HCT116 (cell line): Measurements from ENCODE around the gene KCNE5. TPM values are rescaled to one million over a fixed set of nuclear protein-coding genes. Genes with fewer than 3 reads are reported as not detected.

Experiments used
- ATAC-seq: fragments of 200-7000 bp; cut with Tn5 transposase; 2 replicates; pipeline ENCODE4 v1.9.1; 2020; ENCODE audit warnings: mild to moderate bottlenecking, moderate library complexity
- BruUV-seq: library from RNA; stranded (reverse); fragments of 400-500 nt; replicated peaks from 2 replicates; lab custom pipeline; 2021; lab: Mats Ljungman, UMichigan
- CTCF ChIA-PET: fragments of 300-600 bp; sonication (Branson Sonifier 250); formaldehyde crosslinking; loops from one replicate; lab custom pipeline; 2021; ENCODE audit warnings: antibody characterized with exemption; lab: Charles Lee
- POLR2A ChIA-PET: fragments of 300-600, 350-600 bp; sonication (Branson Sonifier 250); formaldehyde crosslinking; loops from one replicate; lab custom pipeline; 2021; ENCODE audit warnings: antibody characterized with exemption; lab: Charles Lee
- RAD21 ChIA-PET, 2 experiments: fragments of 300-600 bp; sonication (Branson Sonifier 250); formaldehyde crosslinking; loops; one replicate each; lab custom pipeline; 2023; ENCODE audit warnings: low total read pairs in 2 of 2; ENCODE audit not compliant: uncharacterized antibody in 2 of 2, unreplicated experiment in 2 of 2, low non-redundant PET in 1 of 2; lab: Charles Lee
- DNase-seq: peaks from one replicate; pipeline ENCODE4 v3.0.0-alpha.2; 2010; ENCODE audit warnings: low read depth, low spot score
- H2AFZ ChIP-seq: fragments of 200-600 bp; shearing (Covaris generic), sonication (generic); 2 replicates; pipeline ENCODE4 v1.6.1; 2017; ENCODE audit warnings: low read depth, mixed run types, mixed read lengths, antibody characterized with exemption, low read length; ENCODE audit not compliant: poor library complexity, severe bottlenecking
- H3K27ac ChIP-seq: 2 replicates; pipeline ENCODE4 v1.5.1; 2012; ENCODE audit warnings: low read depth, low read length
- H3K27me3 ChIP-seq: fragments of 200-600 bp; sonication (generic); 2 replicates; pipeline ENCODE4 v1.6.1; 2016; ENCODE audit warnings: mixed run types, low read length, mixed read lengths; ENCODE audit not compliant: insufficient read depth
- H3K36me3 ChIP-seq, 2 experiments: fragments of 200-500 bp in 1 of 2; fragments of 200-600 bp in 1 of 2; sonication (Bioruptor generic) in 1 of 2; sonication (generic) in 1 of 2; 2 replicates each; pipeline versions ENCODE4 v1.5.1 to v1.6.1; 2014 to 2016; ENCODE audit warnings: low read length in 2 of 2, inconsistent platforms in 1 of 2, mixed read lengths in 1 of 2, mixed run types in 1 of 2; ENCODE audit not compliant: insufficient read depth in 2 of 2, control insufficient read depth in 1 of 2
- H3K4me1 ChIP-seq, 2 experiments: fragments of 200-600 bp in 1 of 2; sonication (generic) in 1 of 2; 2 replicates each; pipeline versions ENCODE4 v1.5.1 to v1.6.1; 2012 to 2017; ENCODE audit warnings: low read length in 2 of 2, inconsistent platforms in 1 of 2, mild to moderate bottlenecking in 1 of 2, mixed read lengths in 1 of 2, mixed run types in 1 of 2, moderate library complexity in 1 of 2; ENCODE audit not compliant: insufficient read depth in 2 of 2, control insufficient read depth in 1 of 2
- H3K4me2 ChIP-seq: fragments of 200-600 bp; sonication (generic); 2 replicates; pipeline ENCODE4 v1.6.1; 2017; ENCODE audit warnings: mixed run types, low read length, mixed read lengths
- H3K4me3 ChIP-seq, 2 experiments: fragments of 200-600 bp in 1 of 2; sonication (generic) in 1 of 2; replicated peaks in 1 of 2; 2 replicates each; pipeline ENCODE4 v1.5.1; 2011 to 2016; ENCODE audit warnings: low read length in 2 of 2, control low read depth in 1 of 2, low read depth in 1 of 2, mild to moderate bottlenecking in 1 of 2, mixed read lengths in 1 of 2, mixed run types in 1 of 2
- H3K79me2 ChIP-seq: fragments of 200-600 bp; sonication (generic); 2 replicates; pipeline ENCODE4 v1.6.1; 2017; ENCODE audit warnings: mild to moderate bottlenecking, mixed run types, low read length, moderate library complexity, mixed read lengths; ENCODE audit not compliant: insufficient read depth
- H3K9ac ChIP-seq: fragments of 200-600 bp; sonication (generic); 2 replicates; pipeline ENCODE4 v1.6.1; 2016; ENCODE audit warnings: low read length, mixed read lengths
- H3K9me2 ChIP-seq: fragments of 200-600 bp; sonication (generic), shearing (Covaris generic); 2 replicates; pipeline ENCODE4 v1.6.1; 2017; ENCODE audit warnings: mixed run types, mild to moderate bottlenecking, moderate library complexity; ENCODE audit not compliant: insufficient read depth
- H3K9me3 ChIP-seq, 2 experiments: fragments of 200-500 bp in 1 of 2; fragments of 200-600 bp in 1 of 2; sonication (Bioruptor generic) in 1 of 2; sonication (generic) in 1 of 2; 2 replicates each; pipeline ENCODE4 v1.6.1; 2014 to 2017; ENCODE audit warnings: low read length in 2 of 2, mixed read lengths in 2 of 2, inconsistent platforms in 1 of 2, low read depth in 1 of 2, mild to moderate bottlenecking in 1 of 2, mixed run types in 1 of 2, moderate library complexity in 1 of 2; ENCODE audit not compliant: control insufficient read depth in 1 of 2, insufficient read depth in 1 of 2
- H4K20me1 ChIP-seq: fragments of 200-600 bp; sonication (generic), shearing (Covaris generic); 2 replicates; pipeline ENCODE4 v1.6.1; 2017; ENCODE audit warnings: mixed run types, mild to moderate bottlenecking, moderate library complexity; ENCODE audit not compliant: insufficient read depth
- ATF3 ChIP-seq: IDR thresholded peaks from 2 replicates; pipeline ENCODE4 v1.6.1; 2012
- CBX3 ChIP-seq: IDR thresholded peaks from 2 replicates; pipeline ENCODE4 v1.6.1; 2012; ENCODE audit warnings: low read depth
- EGR1 ChIP-seq: IDR thresholded peaks from 2 replicates; pipeline ENCODE4 v1.6.1; 2012; ENCODE audit warnings: low read depth
- EZH2 ChIP-seq: fragments of 200-600 bp; sonication (generic); IDR thresholded peaks from 2 replicates; pipeline ENCODE4 v1.6.1; 2017; ENCODE audit warnings: antibody characterized with exemption, mixed run types
- JUND ChIP-seq: IDR thresholded peaks from 2 replicates; pipeline ENCODE4 v1.6.1; 2012
- MAX ChIP-seq: IDR thresholded peaks from 2 replicates; pipeline ENCODE4 v1.6.1; 2012
- REST ChIP-seq: IDR thresholded peaks from 2 replicates; pipeline ENCODE4 v1.6.1; 2012; ENCODE audit warnings: low read depth
- YY1 ChIP-seq: IDR thresholded peaks from 2 replicates; pipeline ENCODE4 v1.6.1; 2011; ENCODE audit warnings: low read length, low read depth, moderate library complexity, mild to moderate bottlenecking; ENCODE audit not compliant: insufficient replicate concordance; ENCODE audit errors: extremely low read depth
- ZFX ChIP-seq: fragments of 450-650 bp; IDR thresholded peaks from 2 replicates; pipeline ENCODE4 v1.6.1; 2017
- ZNF274 ChIP-seq: fragments of 200-500 bp; sonication (Bioruptor generic); IDR thresholded peaks from 2 replicates; pipeline ENCODE4 v1.6.1; 2014; ENCODE audit warnings: mild to moderate bottlenecking, low read depth, low read length, inconsistent platforms
- intact Hi-C: fragments of 100-400 bp; cut with micrococcal nuclease; formaldehyde crosslinking; loops from 2 replicates; pipeline ENCODE4 v1.10.0; 2022
- total RNA-seq: library from RNA; stranded (reverse); gene quantifications from one replicate; pipeline ENCODE4 v1.2.1, GENCODE V29; 2021; ENCODE audit not compliant: unreplicated experiment

Gene KCNE5
- total RNA-seq, 1 experiment from 2014 or later: not detected

- Histone ChIP-seq H3K27ac (no peak overlapping the region), H3K27me3 (no peaks in the 10 kb centered on the region), H3K36me3 (no peaks in the 10 kb centered on the region), H3K4me2 (no peak overlapping the region), H3K9me3 (no peaks in the 10 kb centered on the region), H4K20me1 (no peaks in the 10 kb centered on the region)
- POLR2A ChIA-PET: no interaction called here
- no TSS peak for BruUV-seq
- no peak for DNase-seq
- no peak for TF ChIP-seq EGR1
- no peak for TF ChIP-seq CBX3
- no peak for TF ChIP-seq EZH2
- TF ChIP-seq JUND: no peak
- TF ChIP-seq, all 23 proteins: peak for 0
- Histone ChIP-seq H3K9me2 (no peaks in the 10 kb centered on the region), H3K9ac (no peak overlapping the region), H3K79me2 (no peaks in the 10 kb centered on the region), H3K4me3 (no peak overlapping the region), H2AFZ (no peak overlapping the region), H3K4me1 (no peaks in the 10 kb centered on the region)
- intact Hi-C loops: no loop called here
- ATAC-seq: no peak
- CTCF ChIA-PET: no interaction called here
- RAD21 ChIA-PET: no interaction called here
Observed at GRCh38 chrX:109622270-109622669, 2.7 kb downstream of the KCNE5 start.

GRCh38 chrX:109619771-109620170, 5.2 kb downstream of the KCNE5 start:
- RAD21 ChIA-PET: no interaction called here
- H3K9ac ChIP-seq: no peak overlapping the region
- H3K4me2 ChIP-seq: no peak overlapping the region
- intact Hi-C loops: no loop called here
- H3K9me3 ChIP-seq: no peaks in the 10 kb centered on the region
- no peaks in the 10 kb centered on the region for H3K36me3 ChIP-seq
- no peak overlapping the region for H3K27ac ChIP-seq
- H3K4me3 ChIP-seq: no peak overlapping the region
- ATAC-seq (no peak), DNase-seq (no peak)
- POLR2A ChIA-PET: no interaction called here
- CTCF ChIA-PET: no interaction called here
- BruUV-seq: no TSS peak
- no peaks in the 10 kb centered on the region for H3K27me3 ChIP-seq
- no peaks in the 10 kb centered on the region for H3K9me2 ChIP-seq
- no peaks in the 10 kb centered on the region for H4K20me1 ChIP-seq
- H3K4me1 ChIP-seq: no peaks in the 10 kb centered on the region
- no peaks in the 10 kb centered on the region for H3K79me2 ChIP-seq
- no peak overlapping the region for H2AFZ ChIP-seq
- TF ChIP-seq MAX: no peak
- no peak for TF ChIP-seq REST
- TF ChIP-seq ZNF274: no peak
- TF ChIP-seq ATF3: no peak
- no peak for TF ChIP-seq ZFX
- TF ChIP-seq YY1: no peak
